HG02970 (cell line): Measurements from ENCODE around the gene DOCK2.
"Not testable (repeated sequence)": the region's sequence is repeated elsewhere in the genome, so short reads cannot be mapped to it uniquely, and the experiment has no call there.

Experiments used
- ATAC-seq: cut with Tn5 transposase; IDR thresholded peaks from one replicate; pipeline ENCODE4 v1.9.1; 2021; ENCODE audit warnings: mild to moderate bottlenecking, moderate library complexity, moderate number of reproducible peaks; ENCODE audit not compliant: unreplicated experiment, low FRiP score

DOCK2 gene

DNA sequence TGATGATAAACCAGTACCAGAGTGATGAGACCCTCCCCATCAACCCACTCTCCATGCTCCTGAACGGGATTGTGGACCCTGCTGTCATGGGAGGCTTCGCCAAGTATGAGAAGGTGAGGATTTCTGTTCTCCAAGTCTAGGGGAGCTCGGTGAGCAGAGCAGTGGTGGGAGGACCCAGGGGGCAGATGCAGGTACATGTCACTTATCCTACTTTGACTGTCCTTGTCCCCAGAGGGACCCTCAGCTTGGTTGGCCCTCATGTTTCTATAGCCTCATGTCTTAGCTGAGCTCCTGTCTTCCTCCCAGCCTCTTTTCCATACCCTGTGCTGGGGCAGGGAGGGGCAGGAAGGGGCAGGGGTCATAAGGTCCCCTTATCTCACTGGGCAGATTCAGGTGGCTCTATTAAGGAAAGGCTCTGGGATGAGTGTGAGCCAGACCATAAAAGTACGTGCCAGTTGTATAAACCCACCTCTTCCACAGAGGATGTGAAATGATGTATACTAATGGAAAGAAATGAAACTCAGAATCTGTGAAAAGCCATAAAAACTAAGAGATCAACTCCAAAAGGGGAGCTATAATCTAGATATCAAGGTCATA lies 430.6 kb downstream of the DOCK2 start:
- ATAC-seq, result no peak

DNA sequence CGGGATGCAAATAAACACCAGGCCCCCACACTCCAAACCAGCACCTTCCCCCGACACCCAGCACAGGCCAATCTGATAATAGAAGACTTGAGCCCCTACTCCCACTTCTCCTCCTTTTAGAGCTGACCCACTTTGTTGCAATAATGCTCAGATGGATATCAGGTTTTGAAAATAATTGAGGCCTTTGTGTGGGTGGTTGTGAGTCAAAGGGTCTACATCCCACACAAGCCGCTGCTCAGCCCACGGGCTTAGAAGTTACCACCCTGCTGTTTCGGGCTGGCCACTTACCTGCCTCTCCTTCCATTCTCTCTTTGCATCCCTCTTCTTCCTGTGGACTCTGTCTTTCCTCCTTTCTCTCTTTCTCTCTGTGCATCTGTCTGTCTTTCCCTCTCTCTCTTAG lies 432.4 kb downstream of the DOCK2 start:
- no peak for ATAC-seq

GRCh38 chr5:170070556-170071412 lies 433.7 kb downstream of the DOCK2 start:
- no peak for ATAC-seq

DNA sequence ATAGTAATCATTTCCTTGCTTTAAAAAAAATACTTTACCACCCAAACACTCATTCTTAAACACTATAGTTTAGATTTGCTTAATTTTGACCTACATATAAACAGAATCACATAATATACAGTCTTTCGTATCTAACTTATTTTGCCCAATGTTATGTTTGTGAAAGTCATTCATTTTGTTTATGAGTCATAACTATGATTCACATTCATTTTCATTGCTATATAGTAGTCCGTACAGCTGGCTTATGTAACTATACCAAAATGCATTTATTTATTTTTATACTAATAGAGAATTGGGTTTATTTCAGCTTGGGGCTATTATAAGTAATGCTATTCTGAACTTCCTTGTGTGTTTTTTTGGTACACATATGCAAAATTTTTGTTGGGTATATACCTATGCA lies 434.7 kb downstream of the DOCK2 start:
- ATAC-seq, result no peak

GRCh38 chr5:170075696-170076095 lies 438.6 kb downstream of the DOCK2 start:
- ATAC-seq, result no peak

GRCh38 chr5:170076211-170076610 lies 439.1 kb downstream of the DOCK2 start:
- no peak for ATAC-seq

DNA sequence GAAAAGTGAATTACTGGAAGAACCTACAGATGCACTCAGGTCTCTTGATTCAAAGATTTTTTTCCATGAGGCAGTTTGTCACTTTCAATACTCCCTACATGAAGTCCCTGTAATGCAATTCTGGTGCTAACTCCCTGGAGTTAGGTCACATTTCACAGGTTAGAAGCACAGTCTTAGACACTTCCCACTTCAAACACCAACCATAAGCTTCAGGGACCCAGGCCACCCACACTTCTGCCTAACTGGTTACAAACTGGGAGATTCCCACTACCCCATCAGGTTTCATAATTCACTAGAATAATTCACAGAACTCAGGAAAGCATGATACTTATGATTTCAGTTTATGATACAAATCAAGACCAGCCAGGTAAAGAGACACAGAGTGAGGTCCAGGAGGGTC lies 439.7 kb downstream of the DOCK2 start:
- ATAC-seq, result no peak

DNA sequence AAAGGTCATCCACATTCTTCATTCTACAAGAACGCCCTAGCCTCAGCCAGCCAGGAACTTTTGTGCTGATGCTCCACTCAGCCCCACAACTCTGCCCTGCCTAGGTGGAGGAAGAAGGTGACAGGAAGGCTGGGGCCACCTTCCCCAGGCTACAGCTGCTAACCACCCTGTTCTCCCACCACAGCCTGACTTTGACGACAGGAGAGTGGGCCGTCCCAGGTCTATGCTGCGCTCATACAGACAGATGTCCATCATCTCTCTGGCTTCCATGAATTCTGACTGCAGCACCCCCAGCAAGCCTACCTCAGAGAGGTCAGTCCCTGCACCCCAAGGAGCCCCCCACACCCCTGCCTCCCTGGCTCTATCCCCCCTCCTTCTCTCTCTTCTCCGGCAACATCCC lies 440.5 kb downstream of the DOCK2 start:
- ATAC-seq, result no peak

DNA sequence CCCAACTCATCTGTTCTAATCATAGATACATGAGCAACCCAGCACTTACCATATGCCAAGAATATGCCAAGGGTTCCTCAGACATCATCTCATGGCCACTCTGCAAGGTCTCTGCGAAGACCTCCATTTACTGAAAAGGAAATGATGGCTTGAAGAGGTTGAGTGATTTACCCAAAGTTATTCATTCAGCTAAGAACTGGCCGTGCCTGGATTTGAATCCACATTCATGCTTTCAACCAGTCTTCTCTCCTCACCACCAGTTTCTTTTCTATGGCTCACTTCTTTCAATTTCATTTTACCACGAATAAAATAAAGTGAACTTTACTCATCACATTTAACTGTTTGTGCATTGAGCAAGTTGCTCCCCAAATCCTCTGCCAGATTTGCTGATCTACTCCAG lies 441.4 kb downstream of the DOCK2 start:
- no peak for ATAC-seq

DNA sequence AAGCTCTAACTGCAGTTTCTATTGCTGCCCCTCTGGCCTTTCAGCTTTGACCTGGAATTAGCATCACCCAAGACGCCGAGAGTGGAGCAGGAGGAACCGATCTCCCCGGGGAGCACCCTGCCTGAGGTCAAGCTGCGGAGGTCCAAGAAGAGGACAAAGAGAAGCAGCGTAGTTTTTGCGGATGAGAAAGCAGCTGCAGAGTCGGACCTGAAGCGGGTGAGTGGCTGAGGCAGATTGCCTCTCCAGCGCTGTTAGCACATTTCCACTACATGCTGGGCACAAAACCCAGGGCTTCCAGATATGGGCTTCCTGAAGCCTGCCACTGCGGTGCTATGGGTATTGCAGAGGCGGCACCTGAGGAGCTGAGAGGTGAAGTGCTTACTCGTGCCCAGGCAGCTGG lies 441.9 kb downstream of the DOCK2 start:
- no peak for ATAC-seq

DNA sequence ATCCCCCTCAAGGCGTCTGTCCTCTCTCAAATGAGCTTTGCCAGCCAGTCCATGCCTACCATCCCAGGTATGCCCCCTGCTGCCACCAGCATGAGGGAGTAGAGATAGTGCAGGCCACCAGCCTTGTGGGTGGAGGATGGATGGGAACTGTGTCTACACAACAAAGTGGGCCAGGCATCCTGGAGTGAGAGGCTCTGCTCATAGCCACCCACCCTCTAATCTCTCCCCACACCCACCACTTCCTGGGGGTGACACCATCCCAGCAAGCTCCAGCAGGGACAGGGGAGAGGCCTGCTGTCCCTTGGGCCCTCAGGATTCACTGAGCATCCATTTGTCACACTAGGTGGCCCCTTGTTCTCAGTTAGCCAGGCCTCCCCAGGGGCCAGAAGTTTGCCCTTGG lies 443.1 kb downstream of the DOCK2 start:
- no peak for ATAC-seq

GRCh38 chr5:170080786-170081445 lies 443.8 kb downstream of the DOCK2 start:
- ATAC-seq, result no peak

GRCh38 chr5:170081616-170082015 lies 444.5 kb downstream of the DOCK2 start:
- no peak for ATAC-seq

DNA sequence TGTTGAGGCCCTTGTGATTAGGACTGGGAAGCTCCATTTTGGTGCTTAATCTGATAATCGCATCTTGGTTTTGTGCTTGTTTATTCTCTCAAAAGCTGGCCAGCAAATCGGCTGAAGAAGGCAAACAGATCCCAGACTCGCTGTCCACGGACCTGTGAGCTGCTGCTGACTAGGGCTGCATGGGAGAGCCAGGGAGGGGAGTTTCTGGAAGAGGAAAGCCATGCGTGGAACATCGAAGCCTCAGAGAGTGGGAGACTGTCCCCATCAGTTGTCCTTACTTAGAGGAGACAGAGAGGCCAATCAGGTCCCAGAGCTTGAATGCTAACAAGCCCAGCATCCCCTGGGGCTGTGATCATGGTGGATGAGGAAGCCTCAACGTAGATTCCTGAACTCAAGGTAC lies 445.6 kb downstream of the DOCK2 start:
- no peak for ATAC-seq

GRCh38 chr5:170087168-170087817 lies 450.2 kb downstream of the DOCK2 start:
- ATAC-seq, result no peak

DNA sequence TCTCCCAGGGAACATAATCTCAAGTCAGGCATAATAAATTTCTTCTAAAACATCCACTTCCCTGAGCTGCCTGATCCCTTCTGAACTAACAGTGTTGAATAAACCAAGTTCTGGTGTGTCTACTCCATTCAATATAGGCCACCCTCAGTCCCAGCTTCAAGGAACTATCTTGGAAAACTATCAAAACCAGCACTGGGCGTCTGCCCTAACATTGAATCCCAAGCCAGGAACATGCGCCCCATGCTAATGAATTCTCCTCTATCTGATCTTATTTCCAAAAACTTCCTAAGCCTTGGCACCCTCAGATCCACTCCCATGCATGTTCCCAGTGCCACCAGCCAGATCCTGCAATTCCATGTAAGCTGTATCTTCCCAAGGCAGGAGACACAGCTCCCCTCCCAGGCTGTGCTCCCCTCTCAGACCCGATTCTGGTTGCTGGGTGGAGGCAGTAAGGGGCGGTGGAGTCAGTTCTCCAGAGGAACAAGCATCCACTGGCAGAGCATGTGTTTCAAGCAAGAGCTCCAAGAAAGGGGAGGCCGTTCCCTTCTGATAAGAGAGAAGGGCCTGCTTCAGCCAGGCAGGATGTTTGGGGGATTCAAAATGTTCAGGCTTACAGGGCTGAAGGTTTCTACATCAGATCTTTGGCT lies 455.5 kb downstream of the DOCK2 start:
- ATAC-seq, result no peak

- not testable (repeated sequence) for ATAC-seq
Observed at GRCh38 chr5:170094329-170094728, 457.3 kb downstream of the DOCK2 start.

GRCh38 chr5:170095646-170096045 lies 458.6 kb downstream of the DOCK2 start:
- no peak for ATAC-seq

GRCh38 chr5:170097934-170098333 lies 460.9 kb downstream of the DOCK2 start:
- ATAC-seq, result no peak

DNA sequence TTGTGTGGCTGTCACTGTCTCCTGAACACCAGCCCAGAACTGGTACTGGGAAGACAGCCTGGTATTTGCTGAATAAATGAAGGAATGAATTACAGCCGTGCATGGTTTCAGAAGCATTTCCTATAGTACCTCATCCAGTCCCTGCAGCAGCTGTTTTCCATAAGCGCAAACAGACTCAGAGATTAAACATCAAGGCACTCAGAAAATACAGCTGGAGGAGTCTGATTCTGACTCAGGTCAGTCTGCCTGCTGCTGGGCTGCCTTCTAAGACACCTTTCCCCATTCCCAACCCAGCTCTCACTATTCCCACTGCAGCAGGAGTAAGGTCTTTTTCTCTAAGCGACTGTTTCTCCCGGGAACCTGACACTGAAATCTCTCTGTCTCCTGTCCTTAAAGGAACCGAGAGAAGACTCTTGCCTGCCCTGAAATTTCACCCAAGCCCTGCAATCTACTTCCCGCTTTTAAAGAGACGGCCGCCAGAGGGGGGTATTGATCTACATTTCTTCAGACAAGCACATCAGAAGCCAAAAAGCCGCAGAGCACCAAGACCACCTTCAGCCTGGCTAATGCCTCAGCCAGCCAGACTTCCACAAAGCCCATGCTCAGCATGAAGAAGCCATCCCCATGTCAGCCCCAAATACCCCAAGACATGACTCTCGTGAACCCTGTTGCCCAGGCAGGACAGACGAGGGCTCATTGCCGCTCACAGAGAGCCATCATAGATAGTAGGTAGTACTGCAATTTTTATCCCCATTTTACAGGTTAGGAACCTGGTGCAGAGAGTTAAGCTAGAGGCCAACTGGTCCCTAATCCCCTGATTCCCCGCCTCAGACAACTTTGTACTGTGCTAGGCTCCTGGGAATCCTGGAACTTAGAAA lies 463.2 kb downstream of the DOCK2 start:
- ATAC-seq, result no peak
